H9 (cell line): ENCODE results near the gene JPT2. TPM values are rescaled to one million over a fixed set of nuclear protein-coding genes. Genes with fewer than 3 reads are reported as not detected.

Experiments used
- DNase-seq: peaks from one replicate; pipeline ENCODE4 v3.0.0-alpha.2; 2017
- H2AFZ ChIP-seq: one replicate; pipeline ENCODE4 v1.6.1; 2013; ENCODE audit warnings: mild to moderate bottlenecking, low read length, control low read depth, moderate library complexity
- H2AK5ac ChIP-seq: 2 replicates; pipeline ENCODE4 v1.6.1; 2013; ENCODE audit warnings: low read length, control low read depth, mixed read lengths; ENCODE audit not compliant: insufficient read length
- H2BK120ac ChIP-seq: one replicate; pipeline ENCODE4 v1.6.1; 2013; ENCODE audit warnings: low read depth, mild to moderate bottlenecking, low read length, control low read depth, inconsistent platforms; ENCODE audit not compliant: poor library complexity, severe bottlenecking
- H2BK12ac ChIP-seq: 2 replicates; pipeline ENCODE4 v1.6.1; 2013; ENCODE audit warnings: low read length, control low read depth, mixed read lengths, low read depth; ENCODE audit not compliant: insufficient read length
- H2BK15ac ChIP-seq: 2 replicates; pipeline ENCODE4 v1.6.1; 2013; ENCODE audit warnings: low read depth, low read length, control low read depth
- H2BK20ac ChIP-seq: one replicate; pipeline ENCODE4 v1.6.1; 2013; ENCODE audit warnings: low read depth, mild to moderate bottlenecking, low read length, control low read depth, inconsistent platforms; ENCODE audit not compliant: poor library complexity, severe bottlenecking
- H2BK5ac ChIP-seq: 2 replicates; pipeline ENCODE4 v1.6.1; 2013; ENCODE audit warnings: low read length, control low read depth, mixed read lengths; ENCODE audit not compliant: insufficient read length
- H3K14ac ChIP-seq: 2 replicates; pipeline ENCODE4 v1.6.1; 2013; ENCODE audit warnings: low read length, control low read depth; ENCODE audit not compliant: insufficient read depth
- H3K18ac ChIP-seq: 2 replicates; pipeline ENCODE4 v1.6.1; 2013; ENCODE audit warnings: low read depth, mild to moderate bottlenecking, mixed read lengths, low read length, control low read depth; ENCODE audit not compliant: insufficient read length
- H3K23ac ChIP-seq: 2 replicates; pipeline ENCODE4 v1.6.1; 2013; ENCODE audit warnings: low read length, control low read depth, mixed read lengths, low read depth; ENCODE audit not compliant: insufficient read length
- H3K23me2 ChIP-seq: 2 replicates; pipeline ENCODE4 v1.6.1; 2013; ENCODE audit warnings: low read depth, mild to moderate bottlenecking, mixed read lengths, low read length, control low read depth; ENCODE audit not compliant: insufficient read length, poor library complexity, severe bottlenecking
- H3K27ac ChIP-seq: 2 replicates; pipeline ENCODE4 v1.5.1; 2013; ENCODE audit warnings: low read length, control low read depth, mixed read lengths, low read depth; ENCODE audit not compliant: insufficient read length
- H3K27me3 ChIP-seq: 2 replicates; pipeline ENCODE4 v1.6.1; 2013; ENCODE audit warnings: low read length, control low read depth, inconsistent platforms; ENCODE audit not compliant: insufficient read depth
- H3K4ac ChIP-seq: 2 replicates; pipeline ENCODE4 v1.6.1; 2013; ENCODE audit warnings: low read depth, mild to moderate bottlenecking, control low read depth, inconsistent platforms, low read length, moderate library complexity
- H3K4me1 ChIP-seq: 2 replicates; pipeline ENCODE4 v1.6.1; 2013; ENCODE audit warnings: low read length, control low read depth, inconsistent platforms; ENCODE audit not compliant: insufficient read depth
- H3K4me2 ChIP-seq: 2 replicates; pipeline ENCODE4 v1.6.1; 2013; ENCODE audit warnings: low read length, control low read depth, mixed read lengths; ENCODE audit not compliant: insufficient read length, insufficient read depth
- H3K56ac ChIP-seq: 2 replicates; pipeline ENCODE4 v1.6.1; 2013; ENCODE audit warnings: low read depth, mild to moderate bottlenecking, mixed read lengths, low read length, control low read depth; ENCODE audit not compliant: insufficient read length
- H3K79me1 ChIP-seq: 2 replicates; pipeline ENCODE4 v1.6.1; 2013; ENCODE audit warnings: low read depth, mild to moderate bottlenecking, moderate library complexity, low read length, control low read depth, inconsistent platforms; ENCODE audit not compliant: insufficient read depth, poor library complexity, severe bottlenecking
- H3K79me2 ChIP-seq: 2 replicates; pipeline ENCODE4 v1.6.1; 2013; ENCODE audit warnings: low read length, control low read depth, inconsistent platforms; ENCODE audit not compliant: insufficient read depth
- H3K9ac ChIP-seq: 2 replicates; pipeline ENCODE4 v1.6.1; 2013; ENCODE audit warnings: low read length, control low read depth, mixed read lengths; ENCODE audit not compliant: insufficient read length; ENCODE audit errors: extremely low read depth
- H3K9me3 ChIP-seq: one replicate; pipeline ENCODE4 v1.6.1; 2013; ENCODE audit warnings: low read depth, low read length, inconsistent platforms; ENCODE audit not compliant: control insufficient read depth
- H3T11ph ChIP-seq: one replicate; pipeline ENCODE4 v1.6.1; 2013; ENCODE audit warnings: mild to moderate bottlenecking, low read length, control low read depth, inconsistent platforms
- H4K20me1 ChIP-seq: one replicate; pipeline ENCODE4 v1.6.1; 2013; ENCODE audit not compliant: control insufficient read depth, insufficient read length, insufficient read depth
- H4K5ac ChIP-seq: 2 replicates; pipeline ENCODE4 v1.6.1; 2013; ENCODE audit warnings: low read depth, mild to moderate bottlenecking, mixed read lengths, low read length, control low read depth; ENCODE audit not compliant: insufficient read length
- H4K8ac ChIP-seq: replicated peaks from 2 replicates; pipeline ENCODE4 v1.6.1; 2013; ENCODE audit warnings: low read length, control low read depth, mixed read lengths, low read depth; ENCODE audit not compliant: insufficient read length
- H4K91ac ChIP-seq: 2 replicates; pipeline ENCODE4 v1.6.1; 2013; ENCODE audit warnings: low read depth, mild to moderate bottlenecking, moderate library complexity, mixed read lengths, low read length, control low read depth; ENCODE audit not compliant: insufficient read length
- H3K27ac Mint-ChIP-seq, 3 experiments: 2 replicates in 2 of 3; 3 replicates in 1 of 3; pipeline ENCODE4 v1.8.0; 2020 to 2021; ENCODE audit warnings: mixed read lengths in 3 of 3, mild to moderate bottlenecking in 1 of 3, moderate library complexity in 1 of 3
- H3K27me3 Mint-ChIP-seq: 2 replicates; pipeline ENCODE4 v1.8.0; 2021; ENCODE audit warnings: low read depth, mild to moderate bottlenecking, moderate library complexity, mixed read lengths
- H3K36me3 Mint-ChIP-seq, 3 experiments: 2 replicates in 2 of 3; 3 replicates in 1 of 3; pipeline ENCODE4 v1.8.0; 2020 to 2021; ENCODE audit warnings: low read depth in 3 of 3, mixed read lengths in 3 of 3; ENCODE audit not compliant: insufficient read depth in 1 of 3
- H3K4me1 Mint-ChIP-seq, 2 experiments: 2 replicates each; pipeline ENCODE4 v1.8.0; 2020; ENCODE audit warnings: mixed read lengths in 2 of 2
- H3K4me3 Mint-ChIP-seq, 2 experiments: 2 replicates in 1 of 2; 3 replicates in 1 of 2; pipeline ENCODE4 v1.8.0; 2020 to 2021; ENCODE audit warnings: mild to moderate bottlenecking in 2 of 2, mixed read lengths in 2 of 2, moderate library complexity in 1 of 2
- H3K9me3 Mint-ChIP-seq, 2 experiments: 2 replicates in 1 of 2; 3 replicates in 1 of 2; pipeline ENCODE4 v1.8.0; 2020; ENCODE audit warnings: mild to moderate bottlenecking in 2 of 2, mixed read lengths in 2 of 2, moderate library complexity in 1 of 2
- WGBS: extraction: QIAGEN DNeasy Blood & Tissue Kit; methylation state at CpG from one replicate; pipeline ENCODE4 v1.1.7; 2013; ENCODE audit warnings: missing lambda C conversion rate, low lambda C conversion rate, mixed read lengths; ENCODE audit not compliant: insufficient read length; ENCODE audit errors: extremely low coverage; 5-methylcytosine and 5-hydroxymethylcytosine counted together
- total RNA-seq: library from RNA; stranded (reverse); gene quantifications from 2 replicates; pipeline ENCODE4 v1.2.1, GENCODE V29; 2021
- TF ChIP-seq, protein P1 (sequence below): fragments of 200-600 bp; sonication (generic); conservative IDR thresholded peaks from 3 replicates; pipeline ENCODE4 v1.8.0; 2021; ENCODE audit warnings: antibody characterized with exemption, mild to moderate bottlenecking

Gene JPT2
- total RNA-seq, 1 experiment from 2014 or later: 206 TPM

DNA sequence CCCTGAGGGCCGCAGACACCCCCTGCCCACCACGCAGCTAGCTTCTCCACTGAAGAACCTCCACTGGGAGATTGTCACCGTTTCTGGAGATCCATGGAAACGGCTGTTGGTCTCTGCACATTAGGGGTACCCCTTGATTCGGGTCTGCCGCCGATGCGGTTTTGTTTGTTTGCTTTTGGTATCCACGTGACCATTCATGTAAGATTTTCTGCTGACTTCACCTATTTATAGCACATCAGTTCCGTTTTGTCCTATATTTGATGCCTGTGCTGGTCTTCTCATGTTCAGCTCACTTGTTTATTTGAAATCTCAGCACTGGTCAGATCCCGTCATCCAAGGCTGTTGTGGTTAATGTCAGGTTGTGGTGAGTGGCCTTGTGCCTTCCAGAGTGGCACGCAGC lies 44.8 kb upstream of the JPT2 start:
- Histone ChIP-seq H4K91ac (no peak overlapping the region), H2BK5ac (no peak overlapping the region), H3K14ac (no peak overlapping the region), H3K9me3 (no peaks in the 10 kb centered on the region), H3K27me3 (no peaks in the 10 kb centered on the region), H4K5ac (no peak overlapping the region), H2BK120ac (no peak overlapping the region), H2AK5ac (no peak overlapping the region), H2BK12ac (no peak overlapping the region), H4K20me1 (peaks cover 2% of the 10 kb centered on the region), H3K23ac (no peak overlapping the region), H3K18ac (no peak overlapping the region), H3K79me1 (peaks cover 7% of the 10 kb centered on the region), H3K56ac (no peak overlapping the region), H3K4ac (no peak overlapping the region), H3K23me2 (no peaks in the 10 kb centered on the region), H3K4me1 (no peaks in the 10 kb centered on the region), H3K9ac (no peak overlapping the region), H3K27ac (no peak overlapping the region), H2BK15ac (no peak overlapping the region), H3K4me2 (no peak overlapping the region), H2AFZ (no peak overlapping the region), H3T11ph (no peak overlapping the region), H4K8ac (no peak overlapping the region), H3K79me2 (peaks cover 2% of the 10 kb centered on the region; the same call in 1 of the 2 replicates), H2BK20ac (no peak overlapping the region)
- Mint-ChIP-seq H3K4me3 (no peak overlapping the region), H3K27ac (no peak overlapping the region), H3K4me1 (no peaks in the 10 kb centered on the region), H3K27me3 (no peaks in the 10 kb centered on the region), H3K36me3 (peaks cover 27 to 64% (median 32%) of the 10 kb centered on the region in 3 experiments; a peak in 6 of 7 replicates), H3K9me3 (no peaks in the 10 kb centered on the region)
- no CpG with 5 or more reads among the region's 12 CpGs for WGBS
- no peak for DNase-seq
- TF ChIP-seq, protein P1, sequence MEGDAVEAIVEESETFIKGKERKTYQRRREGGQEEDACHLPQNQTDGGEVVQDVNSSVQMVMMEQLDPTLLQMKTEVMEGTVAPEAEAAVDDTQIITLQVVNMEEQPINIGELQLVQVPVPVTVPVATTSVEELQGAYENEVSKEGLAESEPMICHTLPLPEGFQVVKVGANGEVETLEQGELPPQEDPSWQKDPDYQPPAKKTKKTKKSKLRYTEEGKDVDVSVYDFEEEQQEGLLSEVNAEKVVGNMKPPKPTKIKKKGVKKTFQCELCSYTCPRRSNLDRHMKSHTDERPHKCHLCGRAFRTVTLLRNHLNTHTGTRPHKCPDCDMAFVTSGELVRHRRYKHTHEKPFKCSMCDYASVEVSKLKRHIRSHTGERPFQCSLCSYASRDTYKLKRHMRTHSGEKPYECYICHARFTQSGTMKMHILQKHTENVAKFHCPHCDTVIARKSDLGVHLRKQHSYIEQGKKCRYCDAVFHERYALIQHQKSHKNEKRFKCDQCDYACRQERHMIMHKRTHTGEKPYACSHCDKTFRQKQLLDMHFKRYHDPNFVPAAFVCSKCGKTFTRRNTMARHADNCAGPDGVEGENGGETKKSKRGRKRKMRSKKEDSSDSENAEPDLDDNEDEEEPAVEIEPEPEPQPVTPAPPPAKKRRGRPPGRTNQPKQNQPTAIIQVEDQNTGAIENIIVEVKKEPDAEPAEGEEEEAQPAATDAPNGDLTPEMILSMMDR: no peak
